GM19397 (cell line): ENCODE measurements around the gene CCDC90B.
"Not testable (repeated sequence)": the region's sequence is repeated elsewhere in the genome, so short reads cannot be mapped to it uniquely, and the experiment has no call there.

Source experiments
- ATAC-seq: cut with Tn5 transposase; IDR thresholded peaks from one replicate; pipeline ENCODE4 v1.9.1; 2021; ENCODE audit warnings: mild to moderate bottlenecking, moderate library complexity; ENCODE audit not compliant: unreplicated experiment

The CCDC90B gene, protein sequence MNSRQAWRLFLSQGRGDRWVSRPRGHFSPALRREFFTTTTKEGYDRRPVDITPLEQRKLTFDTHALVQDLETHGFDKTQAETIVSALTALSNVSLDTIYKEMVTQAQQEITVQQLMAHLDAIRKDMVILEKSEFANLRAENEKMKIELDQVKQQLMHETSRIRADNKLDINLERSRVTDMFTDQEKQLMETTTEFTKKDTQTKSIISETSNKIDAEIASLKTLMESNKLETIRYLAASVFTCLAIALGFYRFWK

DNA sequence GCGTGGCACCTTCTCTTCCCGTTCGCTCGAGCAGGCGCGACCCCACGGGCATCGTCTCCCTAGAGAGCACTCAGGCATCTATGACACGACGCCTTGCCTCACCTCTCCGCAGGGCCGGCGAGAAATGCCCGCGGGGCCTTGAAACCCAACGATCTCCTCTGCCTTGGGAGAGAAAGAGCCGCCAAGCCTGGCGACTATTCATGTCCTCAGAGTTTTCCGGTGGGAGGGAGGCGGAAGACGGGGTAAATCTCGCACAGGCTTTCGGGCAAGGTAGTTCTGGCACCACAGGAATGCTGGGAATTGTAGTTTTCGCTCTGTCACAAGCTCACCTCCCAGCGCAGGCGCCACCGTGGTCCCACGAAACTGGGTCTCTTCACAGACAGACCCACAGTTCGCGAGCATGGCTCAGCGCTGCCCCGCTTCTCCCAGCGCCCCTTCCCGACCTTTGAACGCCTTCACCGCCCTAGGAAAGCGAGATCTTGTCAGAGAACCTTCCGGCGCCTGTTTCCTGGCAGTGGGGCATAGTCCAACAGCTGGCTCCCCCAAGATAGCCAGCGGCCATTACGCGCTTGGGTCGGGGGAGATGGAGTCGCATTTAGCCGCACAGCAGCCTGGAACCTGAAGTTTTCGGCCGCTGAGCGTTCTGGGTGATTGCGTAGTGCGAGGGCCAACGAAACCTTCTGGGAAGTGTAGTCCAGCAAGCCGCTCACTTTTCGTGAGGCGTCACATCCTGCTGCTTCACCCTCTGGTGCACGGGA lies at the start of gene CCDC90B:
TSS of gene CCDC90B (minus strand) at position 597 of the 758 bp plus-strand sequence. CDS start at position 202, 395 bp downstream.
- peak; percentile 88 for ATAC-seq

- no peak for ATAC-seq
Measured at GRCh38 chr11:83335446-83336070, 49.4 kb upstream of the CCDC90B start.

- no peak for ATAC-seq
Measured at GRCh38 chr11:83330303-83330702, 44.1 kb upstream of the CCDC90B start.

DNA sequence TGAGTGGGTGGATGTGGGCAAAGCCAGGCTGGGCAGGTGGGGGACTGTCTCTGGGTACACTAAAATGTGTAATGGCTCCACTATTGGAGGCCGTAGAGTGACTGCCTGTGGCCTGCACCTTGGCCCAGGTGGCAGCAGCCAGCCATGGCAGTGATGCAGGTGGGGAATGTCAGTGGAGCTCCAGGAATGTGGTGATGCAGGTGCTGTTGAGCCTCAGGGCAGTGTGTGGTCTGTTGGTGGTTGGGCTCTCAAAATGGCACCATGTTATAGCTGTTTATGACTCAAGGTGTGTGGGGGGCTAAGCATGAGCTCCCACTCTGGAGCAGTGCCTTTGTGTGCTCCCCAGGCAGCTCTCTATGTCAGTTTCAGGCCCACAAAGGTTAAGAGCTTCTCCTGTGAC lies 40.2 kb upstream of the CCDC90B start:
- no peak for ATAC-seq

GRCh38 chr11:83319346-83319745 lies 33.2 kb upstream of the CCDC90B start:
- no peak for ATAC-seq

GRCh38 chr11:83318931-83319330 lies 32.8 kb upstream of the CCDC90B start:
- no peak for ATAC-seq

- no peak for ATAC-seq
Measured at GRCh38 chr11:83317757-83318690, 31.9 kb upstream of the CCDC90B start.

DNA sequence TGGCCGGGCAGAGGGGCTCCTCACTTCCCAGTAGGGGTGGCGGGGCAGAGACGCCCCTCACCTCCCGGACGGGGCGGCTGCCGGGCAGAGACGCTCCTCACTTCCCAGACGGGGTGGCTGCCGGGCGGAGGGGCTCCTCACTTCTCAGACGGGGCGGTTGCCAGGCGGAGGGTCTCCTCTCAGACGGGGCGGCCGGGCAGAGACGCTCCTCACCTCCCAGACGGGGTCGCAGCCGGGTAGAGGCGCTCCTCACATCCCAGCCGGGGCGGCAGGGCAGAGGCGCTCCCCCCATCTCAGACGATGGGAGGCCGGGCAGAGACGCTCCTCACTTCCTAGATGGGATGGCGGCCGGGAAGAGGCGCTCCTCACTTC lies 30.7 kb upstream of the CCDC90B start:
- not testable (repeated sequence) for ATAC-seq

GRCh38 chr11:83316143-83316896 lies 30.2 kb upstream of the CCDC90B start:
- ATAC-seq: not testable (repeated sequence)

- ATAC-seq: no peak
Measured at GRCh38 chr11:83312430-83312829, 26.3 kb upstream of the CCDC90B start.

DNA sequence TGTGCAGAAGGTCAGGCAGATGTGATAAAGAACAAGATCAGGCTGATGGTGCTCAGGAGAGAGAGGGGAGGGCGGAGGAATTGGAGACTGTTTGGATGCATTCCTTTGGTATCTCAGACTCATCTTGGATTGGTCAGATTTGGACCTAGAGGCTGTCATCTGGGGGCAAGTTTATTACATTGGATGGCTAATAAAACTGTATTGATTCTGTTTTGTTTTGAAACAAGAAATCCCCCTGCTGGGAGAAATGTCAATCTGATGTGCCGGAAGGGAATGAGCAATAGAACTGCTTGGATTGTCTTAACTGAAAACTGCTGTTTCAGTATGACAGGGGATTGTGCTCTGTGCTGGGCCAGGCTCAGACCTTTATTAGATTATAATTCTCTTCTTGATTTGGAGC lies 25.5 kb upstream of the CCDC90B start:
- ATAC-seq: no peak

DNA sequence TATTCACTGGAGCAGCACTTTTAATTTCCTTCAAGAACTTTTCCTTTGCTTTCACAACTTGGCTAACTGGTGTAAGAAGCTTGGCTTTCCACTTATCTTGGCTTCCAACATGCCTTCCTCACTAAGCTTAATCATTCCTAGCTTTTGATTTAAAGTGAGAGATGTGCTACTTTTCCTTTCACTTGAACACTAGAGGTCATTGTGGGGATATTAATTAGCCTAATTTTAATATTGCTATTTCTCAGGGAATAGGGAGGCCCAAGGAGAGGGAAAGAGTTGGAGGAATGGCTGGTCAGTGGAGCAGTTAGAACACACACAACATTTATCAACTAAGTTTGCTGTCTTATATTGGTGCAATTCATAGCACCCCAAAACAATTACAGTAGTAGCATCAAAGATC lies 24.6 kb upstream of the CCDC90B start:
- ATAC-seq: no peak

DNA sequence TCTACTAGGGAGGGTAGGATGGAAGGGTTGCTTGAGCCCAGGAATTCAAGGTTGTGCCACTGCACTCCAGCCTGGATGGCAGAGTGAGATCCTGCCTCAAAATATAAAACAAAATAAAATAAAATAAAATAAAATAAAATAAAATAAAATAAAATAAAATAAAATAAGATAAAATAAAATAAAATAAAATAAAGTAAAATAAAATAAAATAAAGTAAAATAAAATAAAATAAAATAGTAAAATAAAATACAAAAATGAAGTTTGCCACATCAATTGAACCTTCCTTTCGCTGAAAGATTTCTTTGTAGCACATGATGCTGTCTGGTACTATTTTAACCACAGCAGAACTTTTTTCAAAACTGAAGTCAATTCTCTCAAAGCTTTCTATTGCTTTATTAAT lies 22.4 kb upstream of the CCDC90B start:
- ATAC-seq: not testable (repeated sequence)

DNA sequence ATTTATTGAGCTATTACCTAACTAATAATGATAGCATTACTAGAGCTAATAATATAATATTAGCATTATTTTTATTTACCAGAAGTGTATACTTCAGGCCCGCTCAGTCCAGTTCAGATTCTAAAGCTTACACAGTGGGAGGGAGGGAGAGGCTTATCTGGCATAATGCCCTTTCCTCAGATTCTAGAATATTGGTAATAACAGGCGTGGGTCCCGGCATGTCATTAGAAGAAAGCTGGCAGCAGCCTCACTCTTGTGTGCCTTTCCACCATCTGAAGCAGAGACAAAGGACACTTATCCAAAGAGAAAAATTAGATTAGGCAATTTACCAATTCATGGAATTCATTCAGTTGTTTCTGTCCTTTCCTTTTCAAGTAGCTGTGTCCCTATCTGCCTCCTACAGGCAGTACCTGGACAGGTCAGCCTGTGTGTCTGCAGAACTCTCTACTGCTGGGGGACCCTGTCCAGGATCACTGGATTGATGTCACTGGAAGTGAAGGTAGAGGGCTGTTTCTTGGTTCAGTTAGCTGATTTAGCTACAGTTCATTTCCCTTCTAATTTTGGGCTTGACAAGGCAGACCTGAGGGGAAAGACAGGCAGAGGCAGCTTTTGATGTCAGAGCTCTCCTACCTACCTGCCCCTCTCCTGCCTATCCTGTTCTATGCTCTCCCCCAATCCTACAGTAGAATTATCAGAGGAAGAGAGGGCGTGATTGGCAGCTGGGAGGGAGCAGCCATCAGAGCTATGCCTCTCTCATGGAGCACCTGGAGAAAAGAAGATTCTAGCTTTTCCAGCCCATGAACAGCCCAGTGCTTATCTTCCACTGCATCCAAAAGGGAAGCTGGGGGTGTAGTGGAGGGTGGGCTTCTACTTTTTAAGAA lies 20.3 kb upstream of the CCDC90B start:
- ATAC-seq: no peak

- no peak for ATAC-seq
Measured at GRCh38 chr11:83303316-83303715, 17.1 kb upstream of the CCDC90B start.

GRCh38 chr11:83302151-83302550 lies 16.0 kb upstream of the CCDC90B start:
- no peak for ATAC-seq

DNA sequence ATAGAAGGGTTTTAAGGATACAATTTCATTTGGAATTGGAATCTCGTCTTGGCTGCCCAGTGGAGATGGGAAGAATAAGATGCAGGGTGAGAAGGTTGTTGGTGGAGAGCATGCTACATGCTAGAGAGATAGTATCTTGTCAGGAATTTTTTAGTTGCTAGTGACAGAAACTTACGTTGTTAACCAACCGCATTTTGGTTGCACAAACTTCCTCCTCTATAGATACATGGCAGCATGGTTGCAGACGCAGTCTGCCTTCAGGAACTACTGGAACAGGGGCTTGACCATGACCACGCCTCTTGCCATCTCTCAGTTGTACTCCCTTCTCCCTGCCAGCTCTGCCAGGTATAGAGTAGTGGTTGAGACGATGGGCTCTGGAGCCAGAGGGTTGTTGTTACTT lies 13.5 kb upstream of the CCDC90B start:
- no peak for ATAC-seq

- no peak for ATAC-seq
Measured at GRCh38 chr11:83294208-83294607, 8.0 kb upstream of the CCDC90B start.

DNA sequence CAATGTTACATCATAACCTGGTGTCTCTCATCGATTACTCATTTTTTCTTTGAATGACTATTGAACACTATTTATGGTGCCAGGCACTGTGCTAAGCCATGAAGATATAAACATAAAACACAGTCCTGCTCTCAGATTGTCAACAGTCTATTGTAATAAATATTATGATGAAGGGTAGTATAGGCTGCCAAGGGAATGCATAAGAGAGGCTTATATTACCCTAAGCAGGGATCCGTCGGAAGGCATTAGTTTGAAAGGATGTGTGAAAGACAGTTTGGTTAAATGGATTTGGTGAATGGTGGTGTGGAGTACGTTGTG lies 7.2 kb upstream of the CCDC90B start:
- no peak for ATAC-seq
